GM23248 (cell line): ENCODE results near the gene PRXL2B. TPM values are rescaled to one million over a fixed set of nuclear protein-coding genes. Genes with fewer than 3 reads are reported as not detected.

Experiments used
- DNase-seq: peaks from one replicate; pipeline ENCODE4 v3.0.0-alpha.2; 2015
- H2AFZ ChIP-seq: fragments of 200-600 bp; sonication (generic); 2 replicates; pipeline ENCODE4 v1.6.1; 2016; ENCODE audit warnings: antibody characterized with exemption
- H3F3A ChIP-seq: fragments of 200-600 bp; sonication (generic); 2 replicates; pipeline ENCODE4 v1.6.1; 2016; ENCODE audit warnings: mild to moderate bottlenecking, antibody characterized with exemption, mixed run types; ENCODE audit not compliant: insufficient read depth
- H3K27ac ChIP-seq: fragments of 200-600 bp; sonication (generic); 2 replicates; pipeline ENCODE4 v1.5.1; 2016; ENCODE audit warnings: mild to moderate bottlenecking
- H3K27me3 ChIP-seq: fragments of 200-600 bp; sonication (generic); replicated peaks from 2 replicates; pipeline ENCODE4 v1.6.1; 2016; ENCODE audit warnings: mild to moderate bottlenecking; ENCODE audit not compliant: insufficient read depth
- H3K36me3 ChIP-seq: fragments of 200-600 bp; sonication (generic); 2 replicates; pipeline ENCODE4 v1.6.1; 2016; ENCODE audit warnings: low read depth, mild to moderate bottlenecking
- H3K4me1 ChIP-seq: fragments of 200-600 bp; sonication (generic); 2 replicates; pipeline ENCODE4 v1.6.1; 2016; ENCODE audit warnings: mild to moderate bottlenecking; ENCODE audit not compliant: insufficient read depth
- H3K4me2 ChIP-seq: fragments of 200-600 bp; sonication (generic); one replicate; pipeline ENCODE4 v1.6.1; 2016; ENCODE audit warnings: mild to moderate bottlenecking; ENCODE audit not compliant: unreplicated experiment
- H3K4me3 ChIP-seq: fragments of 200-600 bp; sonication (generic); 2 replicates; pipeline ENCODE4 v1.5.1; 2016; ENCODE audit warnings: mild to moderate bottlenecking
- H3K79me2 ChIP-seq: fragments of 200-600 bp; sonication (generic); 2 replicates; pipeline ENCODE4 v1.6.1; 2016; ENCODE audit warnings: mild to moderate bottlenecking; ENCODE audit not compliant: insufficient read depth
- H3K9ac ChIP-seq: fragments of 200-600 bp; sonication (generic); 2 replicates; pipeline ENCODE4 v1.6.1; 2016; ENCODE audit warnings: mild to moderate bottlenecking
- H3K9me2 ChIP-seq: fragments of 200-600 bp; sonication (generic); 2 replicates; pipeline ENCODE4 v1.6.1; 2016; ENCODE audit warnings: mixed run types, mild to moderate bottlenecking, moderate library complexity; ENCODE audit not compliant: insufficient read depth
- H3K9me3 ChIP-seq: fragments of 200-600 bp; sonication (generic); one replicate; pipeline ENCODE4 v1.6.1; 2017; ENCODE audit warnings: low read depth
- H4K20me1 ChIP-seq: fragments of 200-600 bp; sonication (generic); 2 replicates; pipeline ENCODE4 v1.6.0; 2016; ENCODE audit not compliant: insufficient read depth
- EZH2 ChIP-seq: fragments of 200-600 bp; sonication (generic); IDR thresholded peaks from 2 replicates; pipeline ENCODE4 v1.6.1; 2018; ENCODE audit warnings: antibody characterized with exemption, mild to moderate bottlenecking; ENCODE audit not compliant: insufficient read depth, poor library complexity, severe bottlenecking
- EZH2phosphoT487 ChIP-seq: fragments of 200-600 bp; sonication (generic); IDR thresholded peaks from 2 replicates; pipeline ENCODE4 v1.6.1; 2018; ENCODE audit warnings: antibody characterized with exemption, moderate library complexity, mild to moderate bottlenecking, low read depth; ENCODE audit not compliant: insufficient read depth
- WGBS, 2 experiments: methylation state at CpG; one replicate each; pipeline ENCODE4 v1.1.6; 2015 to 2017; ENCODE audit warnings: low lambda C conversion rate in 2 of 2, low coverage in 1 of 2; ENCODE audit errors: missing lambda C conversion rate in 2 of 2; 5-methylcytosine and 5-hydroxymethylcytosine counted together
- in situ Hi-C: fragments of 300-500 bp; cut with MboI; formaldehyde crosslinking; loops from 2 replicates; pipeline ENCODE4 v1.15.0; 2020
- polyA plus RNA-seq: library from polyadenylated mRNA; unstranded; fragments of >200 nt; fragmentation: Nextera tagmentation; extraction: Ambion mirVana; gene quantifications from 2 replicates; pipeline ENCODE4 v1.2.1, GENCODE V29; 2016
- total RNA-seq: library from RNA; depleted of rRNA; stranded (reverse); fragments of >200 nt; shearing (Covaris generic); gene quantifications from 2 replicates; pipeline ENCODE4 v1.2.3, GENCODE V29; 2014; rRNA removed

The PRXL2B gene, protein sequence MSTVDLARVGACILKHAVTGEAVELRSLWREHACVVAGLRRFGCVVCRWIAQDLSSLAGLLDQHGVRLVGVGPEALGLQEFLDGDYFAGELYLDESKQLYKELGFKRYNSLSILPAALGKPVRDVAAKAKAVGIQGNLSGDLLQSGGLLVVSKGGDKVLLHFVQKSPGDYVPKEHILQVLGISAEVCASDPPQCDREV
- total RNA-seq: 8.5 and 11.3 TPM in 2 replicates
- polyA plus RNA-seq: 12.4 and 13.5 TPM in 2 replicates

GRCh38 chr1:2586154-2587070 is at the start of gene PRXL2B:
Gene PRXL2B (plus strand): TSS chr1:2586777. CDS start chr1:2586886, 109 bp downstream.
- TF ChIP-seq EZH2: no peak
- no peak for TF ChIP-seq EZH2phosphoT487
- no peaks in the 10 kb centered on the region for H3K79me2 ChIP-seq
- peak within 1 kb of the TSS; percentile 78 for H2AFZ ChIP-seq
- 1 to 3% methylated on average over 59 to 96 of the region's 107 CpGs for WGBS, 2 experiments
- H4K20me1 ChIP-seq: no peaks in the 10 kb centered on the region
- H3K27me3 ChIP-seq: no peaks in the 10 kb centered on the region
- peak within 1 kb of the TSS; percentile 82 for H3K4me2 ChIP-seq
- no peaks in the 10 kb centered on the region for H3K36me3 ChIP-seq
- H3K27ac ChIP-seq: peak within 1 kb of the TSS; percentile 13; the same call in 1 of the 2 replicates
- peak; percentile 100 for DNase-seq
- in situ Hi-C loops: no loop called here
- H3F3A ChIP-seq: no peaks in the 10 kb centered on the region
- H3K4me3 ChIP-seq: peak within 1 kb of the TSS; percentile 87
- no peaks in the 10 kb centered on the region for H3K9me3 ChIP-seq
- peak within 1 kb of the TSS; percentile 75 for H3K9ac ChIP-seq
- no peaks in the 10 kb centered on the region for H3K4me1 ChIP-seq
- no peaks in the 10 kb centered on the region for H3K9me2 ChIP-seq

DNA sequence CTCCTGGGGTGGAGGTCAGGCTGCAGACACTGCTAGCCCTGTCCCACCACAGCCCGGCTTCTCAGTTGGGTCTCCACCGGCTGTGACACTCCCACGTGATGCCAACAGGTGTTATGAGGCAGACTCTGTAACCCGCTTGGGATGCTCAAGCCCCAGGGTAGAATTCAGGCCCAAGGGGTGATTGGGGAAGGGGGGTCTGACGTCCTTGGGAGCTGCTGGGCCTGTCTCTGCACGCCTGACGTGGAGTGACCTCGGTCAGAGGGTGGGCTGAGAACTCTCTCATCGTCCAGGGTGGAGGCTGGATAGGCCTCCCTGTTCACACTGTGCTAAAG is 48.8 kb upstream of the PRXL2B start:
- Histone ChIP-seq H3K4me2 (no peak overlapping the region), H3K79me2 (no peaks in the 10 kb centered on the region), H2AFZ (no peak overlapping the region), H3F3A (no peaks in the 10 kb centered on the region), H3K27ac (no peak overlapping the region), H3K27me3 (no peaks in the 10 kb centered on the region), H4K20me1 (no peaks in the 10 kb centered on the region), H3K4me1 (peaks cover 22% of the 10 kb centered on the region), H3K9ac (no peak overlapping the region), H3K36me3 (no peaks in the 10 kb centered on the region), H3K9me2 (no peaks in the 10 kb centered on the region), H3K4me3 (no peak overlapping the region), H3K9me3 (no peaks in the 10 kb centered on the region)
- in situ Hi-C loops: no loop called here
- no peak for TF ChIP-seq EZH2
- no peak for DNase-seq
- 60 to 67% methylated on average over 9 of the region's 9 CpGs for WGBS, 2 experiments

GRCh38 chr1:2538376-2538775 is 48.2 kb upstream of the PRXL2B start:
- H3K4me1 ChIP-seq: peaks cover 17% of the 10 kb centered on the region
- in situ Hi-C loops: no loop called here
- no peak overlapping the region for H2AFZ ChIP-seq
- H3F3A ChIP-seq: no peaks in the 10 kb centered on the region
- H3K79me2 ChIP-seq: no peaks in the 10 kb centered on the region
- no peak for TF ChIP-seq EZH2
- no peak for TF ChIP-seq EZH2phosphoT487
- DNase-seq: no peak
- H3K4me3 ChIP-seq: no peak overlapping the region
- 55% methylated on average over 4 of the region's 4 CpGs for WGBS, 2 experiments
- no peaks in the 10 kb centered on the region for H3K9me2 ChIP-seq
- no peak overlapping the region for H3K9ac ChIP-seq
- H3K4me2 ChIP-seq: no peak overlapping the region
- H3K9me3 ChIP-seq: no peaks in the 10 kb centered on the region
- H3K36me3 ChIP-seq: no peaks in the 10 kb centered on the region
- no peaks in the 10 kb centered on the region for H4K20me1 ChIP-seq
- no peaks in the 10 kb centered on the region for H3K27me3 ChIP-seq
- H3K27ac ChIP-seq: no peak overlapping the region

GRCh38 chr1:2538872-2539271 is 47.7 kb upstream of the PRXL2B start:
- Histone ChIP-seq H3K4me3 (no peak overlapping the region), H3K27me3 (no peaks in the 10 kb centered on the region), H2AFZ (no peak overlapping the region), H3K36me3 (no peaks in the 10 kb centered on the region), H3K4me1 (peaks cover 13% of the 10 kb centered on the region), H3K9me2 (no peaks in the 10 kb centered on the region), H3F3A (no peaks in the 10 kb centered on the region), H3K27ac (no peak overlapping the region), H3K4me2 (no peak overlapping the region), H4K20me1 (no peaks in the 10 kb centered on the region), H3K9me3 (no peaks in the 10 kb centered on the region), H3K79me2 (no peaks in the 10 kb centered on the region), H3K9ac (no peak overlapping the region)
- TF ChIP-seq EZH2 (no peak), EZH2phosphoT487 (no peak)
- in situ Hi-C loops: no loop called here
- no peak for DNase-seq
- WGBS, 2 experiments: 79 to 80% methylated on average over 8 of the region's 8 CpGs
